ENCODE data around the gene IL15RA.

GRCh38 chr10:5935628-5936027 is 41.7 kb downstream of the IL15RA start:
- TF ChIP-seq EZH2 (IDR thresholded peaks at IDR 0.05; ENCODE audit: low read depth), result no peak
- TF ChIP-seq, protein P1, sequence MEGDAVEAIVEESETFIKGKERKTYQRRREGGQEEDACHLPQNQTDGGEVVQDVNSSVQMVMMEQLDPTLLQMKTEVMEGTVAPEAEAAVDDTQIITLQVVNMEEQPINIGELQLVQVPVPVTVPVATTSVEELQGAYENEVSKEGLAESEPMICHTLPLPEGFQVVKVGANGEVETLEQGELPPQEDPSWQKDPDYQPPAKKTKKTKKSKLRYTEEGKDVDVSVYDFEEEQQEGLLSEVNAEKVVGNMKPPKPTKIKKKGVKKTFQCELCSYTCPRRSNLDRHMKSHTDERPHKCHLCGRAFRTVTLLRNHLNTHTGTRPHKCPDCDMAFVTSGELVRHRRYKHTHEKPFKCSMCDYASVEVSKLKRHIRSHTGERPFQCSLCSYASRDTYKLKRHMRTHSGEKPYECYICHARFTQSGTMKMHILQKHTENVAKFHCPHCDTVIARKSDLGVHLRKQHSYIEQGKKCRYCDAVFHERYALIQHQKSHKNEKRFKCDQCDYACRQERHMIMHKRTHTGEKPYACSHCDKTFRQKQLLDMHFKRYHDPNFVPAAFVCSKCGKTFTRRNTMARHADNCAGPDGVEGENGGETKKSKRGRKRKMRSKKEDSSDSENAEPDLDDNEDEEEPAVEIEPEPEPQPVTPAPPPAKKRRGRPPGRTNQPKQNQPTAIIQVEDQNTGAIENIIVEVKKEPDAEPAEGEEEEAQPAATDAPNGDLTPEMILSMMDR (conservative IDR thresholded peaks at IDR 0.05), result no peak
